ENCODE results near the gene SAA1. TPM values are rescaled to one million over a fixed set of nuclear protein-coding genes. Genes with fewer than 3 reads are reported as not detected.

SAA1 gene
- total RNA-seq, 1 donor from 2014 or later: not detected

DNA sequence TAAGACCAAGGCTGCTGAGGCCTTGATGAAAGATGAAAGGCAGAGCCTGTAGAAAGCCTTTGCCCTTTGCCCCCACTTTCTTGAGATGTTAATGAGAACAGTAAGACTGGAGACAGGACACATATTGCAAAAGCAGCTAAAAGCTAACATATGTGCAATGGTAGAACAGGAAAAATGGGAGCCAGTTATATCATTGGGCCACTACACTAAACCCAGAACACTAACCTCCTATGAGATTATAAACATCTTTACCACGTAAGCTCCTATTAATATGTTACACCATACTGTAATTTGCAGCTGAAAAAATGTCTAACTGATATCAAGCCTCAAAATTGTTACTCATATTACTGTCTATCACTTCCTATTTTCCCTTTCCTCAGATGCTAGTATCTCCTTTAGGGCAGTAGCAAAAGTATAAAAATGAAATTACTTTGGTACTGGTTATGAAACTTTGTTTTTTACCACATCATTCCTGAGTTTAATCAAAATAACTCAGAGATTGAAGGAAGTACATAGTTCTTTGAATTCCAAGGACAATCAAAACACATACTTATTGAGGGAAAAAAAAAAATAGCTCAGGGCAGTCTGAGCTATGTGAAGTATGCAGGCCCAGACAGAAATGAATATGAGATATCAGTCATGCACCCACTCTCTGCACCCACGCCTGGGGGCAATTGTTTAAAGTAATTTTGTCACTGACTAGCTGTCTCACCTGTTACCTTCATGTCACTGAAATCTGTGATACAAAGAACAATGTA, 46.8 kb downstream of the SAA1 start:
- Histone ChIP-seq H3F3A (ENCODE audit: low read depth) (no peaks in the 10 kb centered on the region), H3K36me3 (no peaks in the 10 kb centered on the region), H3K79me2 (ENCODE audit: low read depth) (peaks cover 42% of the 10 kb centered on the region), H3K4me1 (no peaks in the 10 kb centered on the region), H3K27ac (no peak overlapping the region), H3K27me3 (no peaks in the 10 kb centered on the region), H2AFZ (replicated peaks) (no peak overlapping the region), H3K9me3 (ENCODE audit: low read depth) (no peaks in the 10 kb centered on the region), H4K20me1 (ENCODE audit: low read depth) (peaks cover 7% of the 10 kb centered on the region), H3K4me2 (no peak overlapping the region), H3K4me3 (no peak overlapping the region), H3K9ac (no peak overlapping the region)
- H3K4me3 Mint-ChIP-seq: no peak overlapping the region
- DNase-seq (ENCODE audit: low spot score): no peak
- TF ChIP-seq EZH2phosphoT487 (IDR thresholded peaks at IDR 0.05): no peak
- no peak for TF ChIP-seq EZH2 (IDR thresholded peaks at IDR 0.05)
- no peak for TF ChIP-seq CTCF (IDR thresholded peaks at IDR 0.05)
- H3K27ac Mint-ChIP-seq: peak overlapping the region; percentile 25
- no peaks in the 10 kb centered on the region for H3K27me3 Mint-ChIP-seq (ENCODE audit: insufficient read depth, low read depth)
- H3K36me3 Mint-ChIP-seq: peaks cover 10% of the 10 kb centered on the region
- peaks cover 7% of the 10 kb centered on the region for H3K4me1 Mint-ChIP-seq
- no peaks in the 10 kb centered on the region for H3K9me3 Mint-ChIP-seq

GRCh38 chr11:18313965-18314763, 48.1 kb downstream of the SAA1 start:
- Histone ChIP-seq H3K79me2 (ENCODE audit: low read depth) (peaks cover 55% of the 10 kb centered on the region), H3K9me3 (ENCODE audit: low read depth) (no peaks in the 10 kb centered on the region), H3K36me3 (no peaks in the 10 kb centered on the region), H3K4me1 (no peaks in the 10 kb centered on the region), H3K4me3 (no peak overlapping the region), H3K9ac (no peak overlapping the region), H3K27me3 (no peaks in the 10 kb centered on the region), H3K27ac (no peak overlapping the region), H3K4me2 (no peak overlapping the region), H2AFZ (replicated peaks) (no peak overlapping the region), H3F3A (ENCODE audit: low read depth) (no peaks in the 10 kb centered on the region), H4K20me1 (ENCODE audit: low read depth) (peaks cover 7% of the 10 kb centered on the region)
- H3K27ac Mint-ChIP-seq: no peak overlapping the region
- H3K4me1 Mint-ChIP-seq: peaks cover 10% of the 10 kb centered on the region
- peaks cover 7% of the 10 kb centered on the region for H3K36me3 Mint-ChIP-seq
- no peak overlapping the region for H3K4me3 Mint-ChIP-seq
- TF ChIP-seq CTCF (IDR thresholded peaks at IDR 0.05): no peak
- no peaks in the 10 kb centered on the region for H3K9me3 Mint-ChIP-seq
- H3K27me3 Mint-ChIP-seq (ENCODE audit: insufficient read depth, low read depth): no peaks in the 10 kb centered on the region
- DNase-seq (ENCODE audit: low spot score): no peak

DNA sequence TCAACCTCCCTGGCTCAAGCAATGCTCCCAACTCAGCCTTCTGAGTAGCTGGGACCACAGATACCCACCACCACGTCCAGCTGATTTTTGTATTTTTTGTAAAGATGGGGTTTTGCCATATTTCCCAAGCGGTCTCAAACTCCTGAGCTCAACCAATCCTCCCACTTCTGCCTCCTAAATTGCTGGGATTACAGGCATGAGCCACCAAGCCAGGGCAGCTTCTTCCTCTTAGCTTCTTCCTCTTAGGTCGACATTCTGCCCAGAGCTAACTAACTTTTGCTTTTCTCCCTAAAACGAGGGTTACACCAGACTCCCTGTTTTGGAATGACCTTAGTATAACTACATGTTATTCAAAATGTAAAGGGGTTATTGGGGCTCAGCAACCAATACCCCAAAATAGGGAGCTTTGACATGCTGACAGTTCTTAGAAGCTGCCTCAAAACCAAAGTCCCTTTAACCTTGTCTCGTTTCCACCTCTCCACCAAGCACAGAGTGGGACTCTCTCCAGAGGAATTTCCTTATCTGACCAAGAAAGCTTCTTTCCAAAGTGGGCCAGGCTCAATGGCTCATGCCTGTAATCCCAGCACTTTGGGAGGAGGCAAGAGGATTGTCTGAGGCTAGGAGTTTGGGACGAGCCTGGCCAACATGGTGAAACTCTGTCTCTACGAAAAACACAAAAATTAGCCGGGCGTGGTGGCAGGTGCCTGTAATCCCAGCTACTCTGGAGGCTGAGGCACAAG, 48.9 kb downstream of the SAA1 start:
- Histone ChIP-seq H3K9me3 (ENCODE audit: low read depth) (no peaks in the 10 kb centered on the region), H2AFZ (replicated peaks) (no peak overlapping the region), H3K4me3 (no peak overlapping the region), H4K20me1 (ENCODE audit: low read depth) (peaks cover 7% of the 10 kb centered on the region), H3K79me2 (ENCODE audit: low read depth) (peaks cover 63% of the 10 kb centered on the region), H3K36me3 (no peaks in the 10 kb centered on the region), H3K27me3 (no peaks in the 10 kb centered on the region), H3K4me1 (no peaks in the 10 kb centered on the region), H3F3A (ENCODE audit: low read depth) (no peaks in the 10 kb centered on the region), H3K9ac (no peak overlapping the region), H3K4me2 (no peak overlapping the region), H3K27ac (no peak overlapping the region)
- Mint-ChIP-seq H3K36me3 (peaks cover 7% of the 10 kb centered on the region), H3K4me3 (no peak overlapping the region), H3K27ac (no peak overlapping the region), H3K4me1 (peaks cover 17% of the 10 kb centered on the region), H3K27me3 (ENCODE audit: insufficient read depth, low read depth) (no peaks in the 10 kb centered on the region), H3K9me3 (no peaks in the 10 kb centered on the region)
- no peak for DNase-seq (ENCODE audit: low spot score)
- TF ChIP-seq EZH2 (IDR thresholded peaks at IDR 0.05) (no peak), CTCF (IDR thresholded peaks at IDR 0.05) (no peak), EZH2phosphoT487 (IDR thresholded peaks at IDR 0.05) (no peak)
